GM13977 (cell line): ENCODE results near the gene ZFP69B.
A peak's percentile ranks its signal among the peaks of the same experiment; 100 is the strongest.
"Not testable (repeated sequence)": the region's sequence is repeated elsewhere in the genome, so short reads cannot be mapped to it uniquely, and the experiment has no call there.

ENCODE experiments used
- DNase-seq: peaks from one replicate; pipeline ENCODE4 v3.0.0; 2012; ENCODE audit warnings: low spot score
- in situ Hi-C: fragments of 300-500 bp; cut with MboI; formaldehyde crosslinking; loops from one replicate; pipeline ENCODE4 v1.12.0; 2022; ENCODE audit warnings: low sequenced_read_pairs, low pct_unique_long_range_greater_than_20kb, mixed read lengths, inconsistent platforms; ENCODE audit not compliant: unreplicated experiment
- TF ChIP-seq, protein P1 (sequence below): IDR thresholded peaks from 2 replicates; pipeline ENCODE4 v1.5.1; 2012; ENCODE audit warnings: mild to moderate bottlenecking, control low read depth; ENCODE audit not compliant: insufficient read depth; ENCODE audit errors: extremely low read depth, missing control alignments

Gene ZFP69B

DNA sequence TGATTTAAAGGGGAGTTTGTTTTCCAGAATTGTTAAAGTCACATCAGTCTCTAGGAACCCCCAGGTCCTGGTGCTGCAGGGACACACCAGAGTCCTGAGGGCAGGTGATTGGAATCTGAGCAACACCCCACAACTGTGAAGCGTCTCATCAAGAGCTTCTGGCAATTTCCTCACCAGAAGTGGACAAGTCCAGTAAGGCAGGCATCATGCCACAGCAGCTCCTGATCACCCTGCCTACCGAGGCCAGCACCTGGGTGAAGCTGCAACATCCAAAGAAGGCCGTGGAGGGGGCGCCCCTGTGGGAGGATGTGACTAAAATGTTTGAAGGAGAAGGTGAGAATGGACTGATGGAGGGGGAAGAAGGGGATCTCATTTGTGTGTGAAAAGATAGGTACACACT lies 28.9 kb downstream of the ZFP69B start:
- no peak for DNase-seq
- TF ChIP-seq, protein P1, sequence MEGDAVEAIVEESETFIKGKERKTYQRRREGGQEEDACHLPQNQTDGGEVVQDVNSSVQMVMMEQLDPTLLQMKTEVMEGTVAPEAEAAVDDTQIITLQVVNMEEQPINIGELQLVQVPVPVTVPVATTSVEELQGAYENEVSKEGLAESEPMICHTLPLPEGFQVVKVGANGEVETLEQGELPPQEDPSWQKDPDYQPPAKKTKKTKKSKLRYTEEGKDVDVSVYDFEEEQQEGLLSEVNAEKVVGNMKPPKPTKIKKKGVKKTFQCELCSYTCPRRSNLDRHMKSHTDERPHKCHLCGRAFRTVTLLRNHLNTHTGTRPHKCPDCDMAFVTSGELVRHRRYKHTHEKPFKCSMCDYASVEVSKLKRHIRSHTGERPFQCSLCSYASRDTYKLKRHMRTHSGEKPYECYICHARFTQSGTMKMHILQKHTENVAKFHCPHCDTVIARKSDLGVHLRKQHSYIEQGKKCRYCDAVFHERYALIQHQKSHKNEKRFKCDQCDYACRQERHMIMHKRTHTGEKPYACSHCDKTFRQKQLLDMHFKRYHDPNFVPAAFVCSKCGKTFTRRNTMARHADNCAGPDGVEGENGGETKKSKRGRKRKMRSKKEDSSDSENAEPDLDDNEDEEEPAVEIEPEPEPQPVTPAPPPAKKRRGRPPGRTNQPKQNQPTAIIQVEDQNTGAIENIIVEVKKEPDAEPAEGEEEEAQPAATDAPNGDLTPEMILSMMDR: no peak
- in situ Hi-C loops: no loop called here

DNA sequence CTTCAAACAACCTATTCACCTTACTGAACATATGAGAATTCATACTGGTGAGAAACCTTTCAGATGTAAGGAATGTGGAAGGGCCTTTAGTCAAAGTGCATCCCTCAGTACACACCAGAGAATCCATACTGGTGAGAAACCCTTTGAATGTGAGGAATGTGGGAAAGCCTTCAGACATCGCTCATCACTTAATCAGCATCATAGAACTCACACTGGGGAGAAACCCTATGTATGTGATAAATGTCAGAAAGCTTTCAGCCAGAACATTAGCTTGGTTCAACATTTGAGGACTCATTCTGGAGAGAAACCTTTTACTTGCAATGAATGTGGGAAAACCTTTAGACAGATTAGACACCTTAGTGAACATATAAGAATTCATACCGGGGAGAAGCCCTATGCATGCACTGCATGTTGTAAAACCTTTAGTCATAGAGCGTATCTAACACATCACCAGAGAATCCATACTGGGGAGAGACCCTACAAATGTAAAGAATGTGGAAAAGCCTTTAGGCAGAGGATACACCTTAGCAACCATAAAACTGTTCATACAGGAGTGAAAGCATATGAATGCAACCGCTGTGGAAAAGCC lies 45.1 kb downstream of the ZFP69B start:
- DNase-seq: no peak
- in situ Hi-C loops: no loop called here
- TF ChIP-seq, protein P1: no peak

DNA sequence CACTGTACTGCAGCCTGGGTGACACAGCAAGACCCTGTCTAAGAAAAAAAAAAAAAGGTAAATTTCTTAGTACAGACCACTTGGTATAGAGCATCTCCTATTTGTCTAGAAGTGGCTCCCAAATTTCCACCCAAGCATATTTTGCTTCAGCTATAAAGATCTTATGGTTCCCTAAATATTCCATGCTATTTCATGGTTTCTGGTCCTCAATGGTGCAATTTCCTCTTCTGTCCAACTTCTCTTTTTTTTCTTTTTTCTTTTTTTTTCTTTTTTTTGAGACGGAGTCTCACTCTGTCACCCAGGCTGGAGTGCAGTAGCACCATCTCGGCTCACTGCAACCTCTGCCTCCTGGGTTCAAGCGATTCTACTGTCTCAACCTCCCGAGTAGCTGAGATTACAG lies 52.4 kb downstream of the ZFP69B start:
- in situ Hi-C loops, DNase-seq: not testable (repeated sequence)

DNA sequence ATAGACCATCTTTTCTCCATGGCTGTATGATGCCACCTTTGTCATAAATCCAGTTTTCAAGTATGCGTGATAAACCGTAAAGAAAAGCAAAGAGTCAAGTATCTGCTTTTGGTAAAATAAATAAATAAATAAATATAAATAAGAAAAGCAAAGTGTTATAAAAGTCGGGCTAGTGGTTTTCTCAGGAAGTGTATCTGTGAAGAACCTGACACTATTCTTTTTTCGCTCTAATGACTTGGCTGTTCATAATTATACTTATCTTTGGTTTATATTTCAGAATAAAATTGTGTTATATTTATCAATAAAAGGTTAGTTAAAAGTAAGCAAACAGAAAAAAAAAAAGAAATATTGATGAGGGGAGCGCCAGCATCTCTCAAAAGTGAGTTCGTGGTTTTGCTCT lies 57.7 kb downstream of the ZFP69B start:
- in situ Hi-C loops: no loop called here
- TF ChIP-seq, protein P1: no peak
- DNase-seq: no peak

DNA sequence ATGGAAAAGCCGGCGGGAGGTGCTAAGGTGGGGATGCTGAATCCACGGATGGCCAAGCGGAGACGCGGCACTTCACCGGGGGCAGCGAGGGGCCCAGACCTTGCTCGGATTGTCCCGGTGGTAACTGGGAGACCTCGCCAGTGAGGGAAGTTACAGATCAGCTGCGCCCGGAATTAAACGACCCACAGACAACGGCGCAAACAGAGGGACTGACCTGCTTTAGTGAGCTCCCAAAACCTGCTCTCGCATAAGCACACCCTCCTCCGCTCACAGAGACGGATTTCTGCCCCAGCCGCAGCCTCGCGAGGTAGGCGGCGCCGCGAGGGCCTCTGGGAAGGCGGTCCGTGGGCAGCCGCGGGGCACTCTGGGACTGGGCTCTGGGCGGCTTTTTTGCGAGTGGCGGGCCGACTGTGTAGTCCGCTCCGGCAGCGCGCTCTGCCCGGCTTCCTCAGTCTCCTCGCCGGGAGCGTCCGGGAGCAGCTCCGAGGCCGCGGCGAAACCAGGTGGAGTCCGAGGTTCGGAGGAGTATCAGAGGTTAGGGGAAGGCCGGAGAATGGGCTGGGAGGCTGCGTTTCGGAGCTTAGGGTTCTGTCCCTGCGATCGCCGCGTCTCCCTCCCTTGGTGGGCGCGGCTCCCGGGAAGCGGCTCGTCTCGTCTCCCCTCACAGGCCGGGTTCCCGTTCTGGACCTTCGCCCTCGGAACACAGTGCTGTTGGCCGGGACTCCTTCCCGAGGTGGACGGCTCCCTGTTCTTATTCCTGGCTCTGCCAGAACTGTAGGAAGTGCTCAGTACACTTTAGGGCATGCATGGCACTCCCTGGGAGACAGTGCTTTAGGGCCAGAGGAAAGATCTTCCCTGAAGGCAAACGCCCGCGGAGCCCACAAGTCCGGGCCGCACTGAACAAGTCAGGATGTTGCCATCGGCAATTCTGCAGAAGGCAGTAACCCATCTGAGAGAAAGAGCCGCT lies 58.4 kb downstream of the ZFP69B start, which contains the start of gene EXO5:
Gene EXO5 (plus strand): TSS at position 393 of the 967 bp plus-strand sequence. CDS start 5,778 bp downstream, outside the sequence.
- DNase-seq: peak; percentile 83
- TF ChIP-seq, protein P1: no peak
- in situ Hi-C loops: no loop called here
